Keratinocyte (primary cell): Measurements from ENCODE around the gene CTNND2. TPM values are rescaled to one million over a fixed set of nuclear protein-coding genes. Genes with fewer than 3 reads are reported as not detected.
"Not testable (repeated sequence)": the region's sequence is repeated elsewhere in the genome, so short reads cannot be mapped to it uniquely, and the experiment has no call there.

Source experiments
- DNase-seq: peaks from one replicate; pipeline ENCODE4 v3.0.0-alpha.2; 2011; ENCODE audit warnings: low read depth, missing footprints, low spot score
- FAIRE-seq: peaks from 2 replicates; lab custom pipeline; 2011; peaks lifted over from hg19 to GRCh38; lab: Jason Lieb, UNC
- H2AFZ ChIP-seq: 2 replicates; pipeline ENCODE4 v1.6.0; 2012; ENCODE audit warnings: low read length, control low read depth, inconsistent platforms; ENCODE audit not compliant: control insufficient read depth
- H3K27ac ChIP-seq: 2 replicates; pipeline ENCODE4 v1.5.1; 2011; ENCODE audit warnings: low read length; ENCODE audit not compliant: control insufficient read depth, insufficient read depth
- H3K27me3 ChIP-seq: 3 replicates; pipeline ENCODE4 v1.6.0; 2011; ENCODE audit warnings: low read length; ENCODE audit not compliant: control insufficient read depth, insufficient read depth; ENCODE audit errors: extremely low read depth
- H3K36me3 ChIP-seq, 2 experiments: 2 replicates in 1 of 2; 3 replicates in 1 of 2; pipeline ENCODE4 v1.5.1; 2011; ENCODE audit warnings: low read length in 2 of 2, mild to moderate bottlenecking in 1 of 2; ENCODE audit not compliant: control insufficient read depth in 2 of 2, insufficient read depth in 2 of 2; ENCODE audit errors: extremely low read depth in 1 of 2
- H3K4me1 ChIP-seq: 3 replicates; pipeline ENCODE4 v1.5.1; 2011; ENCODE audit warnings: low read length; ENCODE audit not compliant: control insufficient read depth, insufficient read depth; ENCODE audit errors: extremely low read depth
- H3K4me2 ChIP-seq: 3 replicates; pipeline ENCODE4 v1.6.0; 2011; ENCODE audit warnings: low read depth, low read length; ENCODE audit not compliant: control insufficient read depth, insufficient read depth; ENCODE audit errors: extremely low read depth
- H3K4me3 ChIP-seq, 3 experiments: fragments of 200-600 bp in 1 of 3; sonication (generic) in 1 of 3; 2 replicates in 2 of 3; 3 replicates in 1 of 3; pipeline ENCODE4 v1.5.1; 2011 to 2016; ENCODE audit warnings: low read length in 3 of 3, mild to moderate bottlenecking in 3 of 3, control low read depth in 2 of 3, inconsistent platforms in 1 of 3, low read depth in 1 of 3, mixed read lengths in 1 of 3, mixed run types in 1 of 3, moderate library complexity in 1 of 3; ENCODE audit not compliant: control insufficient read depth in 2 of 3, insufficient read depth in 2 of 3; ENCODE audit errors: extremely low read depth in 1 of 3
- H3K79me2 ChIP-seq: 2 replicates; pipeline ENCODE4 v1.6.0; 2012; ENCODE audit warnings: low read length; ENCODE audit not compliant: control insufficient read depth, insufficient read depth
- H3K9ac ChIP-seq: 3 replicates; pipeline ENCODE4 v1.6.0; 2011; ENCODE audit warnings: low read length; ENCODE audit not compliant: control insufficient read depth, insufficient read depth; ENCODE audit errors: extremely low read depth
- H3K9me1 ChIP-seq: 3 replicates; pipeline ENCODE4 v1.6.0; 2011; ENCODE audit warnings: low read length; ENCODE audit not compliant: control insufficient read depth, insufficient read depth; ENCODE audit errors: extremely low read depth
- H3K9me3 ChIP-seq: 2 replicates; pipeline ENCODE4 v1.5.1; 2012; ENCODE audit warnings: low read depth, low read length; ENCODE audit not compliant: control insufficient read depth
- H4K20me1 ChIP-seq: 3 replicates; pipeline ENCODE4 v1.6.0; 2011; ENCODE audit warnings: low read length; ENCODE audit not compliant: control insufficient read depth, insufficient read depth; ENCODE audit errors: extremely low read depth
- EZH2 ChIP-seq: IDR thresholded peaks from one replicate; pipeline ENCODE4 v1.6.1; 2012; ENCODE audit warnings: inconsistent platforms, mild to moderate bottlenecking, low read length, moderate library complexity
- dilution Hi-C: fragments of 300-500 bp; cut with MboI; formaldehyde crosslinking; loops from one replicate; pipeline ENCODE4 v1.7.0; 2020; ENCODE audit warnings: low sequenced_read_pairs; ENCODE audit not compliant: extremely low pct_ligation_motif_present
- polyA plus RNA-seq, 5 experiments: library from polyadenylated mRNA; depleted of rRNA in 3 of 5; stranded (reverse) in 3 of 5; stranded (forward) in 1 of 5; unstranded in 1 of 5; fragments of >200 nt; gene quantifications; 1 replicate in 1 of 5; 2 replicates in 3 of 5; 3 replicates in 1 of 5; pipeline versions ENCODE4 v1.2.1 to v1.2.3, GENCODE V29; 2011 to 2012; ENCODE audit warnings: missing spikeins in 2 of 5, low read depth in 1 of 5, low replicate concordance in 1 of 5
- TF ChIP-seq, protein P1 (sequence below), 3 experiments: IDR thresholded peaks in 1 of 3; conservative IDR thresholded peaks in 1 of 3; optimal IDR thresholded peaks in 1 of 3; 2 replicates in 2 of 3; 3 replicates in 1 of 3; pipeline versions ENCODE3 to v1.5.1; 2011; ENCODE audit warnings: low read length in 3 of 3, mild to moderate bottlenecking in 3 of 3, moderate library complexity in 2 of 3, control low read depth in 1 of 3, inconsistent platforms in 1 of 3; ENCODE audit not compliant: insufficient read depth in 2 of 3; ENCODE audit errors: extremely low read depth in 1 of 3

Gene CTNND2
- polyA plus RNA-seq, 1 donor (not counting 4 experiments of a cell fraction or from before 2014, with no cell fraction given) = not detected

DNA sequence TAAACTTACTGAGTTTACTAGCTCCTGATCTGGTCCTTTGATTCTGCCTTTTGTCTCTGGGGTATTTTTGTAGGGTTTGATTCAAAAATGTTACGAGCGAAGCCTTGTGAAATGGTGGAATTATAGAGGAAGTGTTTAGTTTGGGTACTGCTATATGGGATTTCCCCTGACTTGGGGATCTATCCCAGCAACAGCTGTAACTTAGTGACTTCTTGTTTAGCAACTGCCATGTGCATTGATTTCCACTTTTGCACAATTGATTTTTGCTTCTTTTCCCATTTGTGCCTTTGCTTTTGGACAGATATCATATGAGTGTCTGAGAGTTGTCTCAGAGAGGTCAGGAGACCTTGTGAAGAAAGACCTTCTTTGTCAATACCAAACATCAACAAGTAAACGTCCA lies 894.7 kb downstream of the CTNND2 start:
- no peaks in the 10 kb centered on the region for H3K9me3 ChIP-seq
- no peak overlapping the region for H3K4me2 ChIP-seq
- no peak for DNase-seq
- dilution Hi-C loops = no loop called here
- no peaks in the 10 kb centered on the region for H3K36me3 ChIP-seq
- no peaks in the 10 kb centered on the region for H4K20me1 ChIP-seq
- no peaks in the 10 kb centered on the region for H3K4me1 ChIP-seq
- no peaks in the 10 kb centered on the region for H3K9me1 ChIP-seq
- TF ChIP-seq, protein P1, sequence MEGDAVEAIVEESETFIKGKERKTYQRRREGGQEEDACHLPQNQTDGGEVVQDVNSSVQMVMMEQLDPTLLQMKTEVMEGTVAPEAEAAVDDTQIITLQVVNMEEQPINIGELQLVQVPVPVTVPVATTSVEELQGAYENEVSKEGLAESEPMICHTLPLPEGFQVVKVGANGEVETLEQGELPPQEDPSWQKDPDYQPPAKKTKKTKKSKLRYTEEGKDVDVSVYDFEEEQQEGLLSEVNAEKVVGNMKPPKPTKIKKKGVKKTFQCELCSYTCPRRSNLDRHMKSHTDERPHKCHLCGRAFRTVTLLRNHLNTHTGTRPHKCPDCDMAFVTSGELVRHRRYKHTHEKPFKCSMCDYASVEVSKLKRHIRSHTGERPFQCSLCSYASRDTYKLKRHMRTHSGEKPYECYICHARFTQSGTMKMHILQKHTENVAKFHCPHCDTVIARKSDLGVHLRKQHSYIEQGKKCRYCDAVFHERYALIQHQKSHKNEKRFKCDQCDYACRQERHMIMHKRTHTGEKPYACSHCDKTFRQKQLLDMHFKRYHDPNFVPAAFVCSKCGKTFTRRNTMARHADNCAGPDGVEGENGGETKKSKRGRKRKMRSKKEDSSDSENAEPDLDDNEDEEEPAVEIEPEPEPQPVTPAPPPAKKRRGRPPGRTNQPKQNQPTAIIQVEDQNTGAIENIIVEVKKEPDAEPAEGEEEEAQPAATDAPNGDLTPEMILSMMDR (optimal IDR thresholded peaks at IDR 0.05 in 1 of 3, IDR thresholded peaks at IDR 0.05 in 1 of 3, conservative IDR thresholded peaks at IDR 0.05 in 1 of 3; ENCODE audit: extremely low read depth in 1 of 3, insufficient read depth in 2 of 3, low read length in 3 of 3) = no peak
- no peak for TF ChIP-seq EZH2
- no peaks in the 10 kb centered on the region for H3K79me2 ChIP-seq
- no peaks in the 10 kb centered on the region for H3K27me3 ChIP-seq
- no peak overlapping the region for H2AFZ ChIP-seq
- no peak overlapping the region for H3K4me3 ChIP-seq
- FAIRE-seq = no peak
- H3K9ac ChIP-seq = no peak overlapping the region
- no peak overlapping the region for H3K27ac ChIP-seq

DNA sequence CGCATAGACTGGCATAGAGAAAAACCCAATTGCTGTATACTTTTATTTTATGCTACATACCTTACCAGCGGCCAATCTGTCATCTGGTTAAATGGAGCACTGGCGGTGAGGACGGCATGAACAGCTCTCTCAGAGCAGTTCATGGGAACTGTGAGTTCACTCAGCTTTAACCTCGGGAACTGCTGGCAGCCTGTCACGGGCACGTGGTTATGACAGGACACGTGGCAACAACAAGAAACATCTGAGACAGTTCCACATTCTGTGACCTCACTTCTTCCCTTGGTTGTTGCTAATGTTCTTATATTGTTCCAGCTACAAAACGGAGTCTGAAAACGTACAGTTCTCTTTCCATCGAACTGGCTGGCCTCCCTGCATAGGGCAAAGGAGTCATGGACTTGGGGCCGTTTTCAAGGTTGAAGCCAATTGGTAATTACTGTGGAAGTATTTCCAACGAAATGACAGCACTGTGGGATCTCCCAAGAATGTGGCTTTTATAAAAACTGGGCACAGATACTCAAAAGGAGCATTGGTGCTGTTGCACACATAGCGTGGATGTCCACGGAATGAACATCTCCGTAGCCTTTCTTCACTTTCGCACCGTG lies 896.9 kb downstream of the CTNND2 start:
- FAIRE-seq = no peak
- Histone ChIP-seq H3K4me3 (no peak overlapping the region), H2AFZ (no peak overlapping the region), H3K4me2 (no peak overlapping the region), H3K27ac (no peak overlapping the region), H4K20me1 (no peaks in the 10 kb centered on the region), H3K9me3 (no peaks in the 10 kb centered on the region), H3K9ac (no peak overlapping the region), H3K79me2 (no peaks in the 10 kb centered on the region), H3K4me1 (no peaks in the 10 kb centered on the region), H3K9me1 (no peaks in the 10 kb centered on the region), H3K27me3 (no peaks in the 10 kb centered on the region), H3K36me3 (no peaks in the 10 kb centered on the region)
- dilution Hi-C loops = no loop called here
- DNase-seq = no peak
- TF ChIP-seq, protein P1 (optimal IDR thresholded peaks at IDR 0.05 in 1 of 3, IDR thresholded peaks at IDR 0.05 in 1 of 3, conservative IDR thresholded peaks at IDR 0.05 in 1 of 3; ENCODE audit: extremely low read depth in 1 of 3, insufficient read depth in 2 of 3, low read length in 3 of 3) = no peak
- no peak for TF ChIP-seq EZH2

DNA sequence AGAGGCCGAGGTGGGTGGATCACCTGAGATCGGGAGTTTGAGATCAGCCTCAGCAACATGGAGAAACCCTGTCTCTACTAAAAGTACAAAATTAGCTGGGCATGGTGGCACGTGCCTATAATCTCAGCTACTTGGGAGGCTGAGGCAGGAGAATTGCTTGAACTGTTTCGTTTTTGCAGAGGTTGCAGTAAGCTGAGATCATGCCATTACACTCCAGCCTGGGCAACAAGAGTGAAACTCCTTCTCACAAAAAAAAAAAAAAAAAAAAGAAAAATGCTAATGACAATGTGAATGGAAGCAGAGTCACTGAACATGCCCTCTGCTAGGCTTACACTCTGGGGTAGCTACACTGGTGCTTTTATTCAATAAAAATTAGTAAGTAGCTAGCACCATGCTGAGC lies 899.7 kb downstream of the CTNND2 start:
- H4K20me1 ChIP-seq, H3K9ac ChIP-seq, FAIRE-seq, H3K36me3 ChIP-seq, H3K4me3 ChIP-seq, H3K9me1 ChIP-seq, H3K27me3 ChIP-seq, H3K79me2 ChIP-seq, H3K4me1 ChIP-seq, H2AFZ ChIP-seq, H3K27ac ChIP-seq, H3K9me3 ChIP-seq, DNase-seq, dilution Hi-C loops, H3K4me2 ChIP-seq: not testable (repeated sequence)
